Astrocyte of the spinal cord (primary cell): Measurements from ENCODE around the gene C2orf92.

ENCODE experiments used
- DNase-seq: peaks from one replicate; pipeline ENCODE4 v3.0.0; 2011; ENCODE audit warnings: low read depth, low spot score
- H3K4me3 ChIP-seq: 2 replicates; pipeline ENCODE4 v1.5.1; 2011; ENCODE audit warnings: low read depth, mild to moderate bottlenecking, low read length, moderate library complexity
- in situ Hi-C: cut with HindIII; loops from 2 replicates; pipeline ENCODE4 v1.10.0; 2017; ENCODE audit warnings: low sequenced_read_pairs
- TF ChIP-seq, protein P1 (sequence below): IDR thresholded peaks from 2 replicates; pipeline ENCODE4 v1.5.1; 2012; ENCODE audit warnings: low read depth, mild to moderate bottlenecking, low read length, inconsistent platforms

C2orf92 gene

DNA sequence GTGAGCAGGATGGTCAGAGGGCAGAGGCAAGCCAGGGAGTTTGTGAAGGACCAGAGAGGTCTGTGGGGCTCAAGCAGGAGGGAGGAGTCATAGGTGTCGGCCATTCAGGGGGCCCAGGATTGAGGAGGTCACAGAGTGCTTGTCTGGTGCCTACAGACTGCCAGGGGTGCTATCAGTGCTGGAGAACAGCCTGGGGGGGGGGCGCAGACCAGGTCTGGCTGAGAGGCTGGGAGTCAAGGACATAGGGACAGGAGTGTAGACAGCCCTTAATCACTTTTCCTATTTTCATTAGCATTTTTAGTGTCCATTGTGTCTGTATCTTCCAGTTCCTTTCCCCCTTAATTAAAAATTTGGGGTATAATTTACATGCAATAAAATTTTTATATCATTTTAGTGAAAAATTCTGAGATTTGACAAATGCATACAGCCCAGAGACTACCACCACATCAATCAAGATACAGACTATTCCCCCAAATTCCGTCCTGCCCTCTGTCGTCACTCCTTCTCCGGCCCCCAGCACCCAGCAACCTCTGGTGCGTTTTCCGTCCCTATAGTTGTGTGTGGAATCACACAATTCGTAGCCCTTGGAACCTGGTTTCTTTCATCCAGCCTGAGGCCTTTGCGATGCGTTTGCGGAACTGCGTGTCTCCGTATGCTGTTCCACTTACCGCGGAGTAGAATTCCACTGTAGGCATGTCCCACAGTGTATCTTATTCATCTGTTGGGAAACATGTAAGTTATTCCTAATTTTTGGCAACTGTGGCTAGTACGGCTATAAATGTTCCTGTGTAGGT lies 50.0 kb downstream of the C2orf92 start:
- in situ Hi-C loops = no loop called here

DNA sequence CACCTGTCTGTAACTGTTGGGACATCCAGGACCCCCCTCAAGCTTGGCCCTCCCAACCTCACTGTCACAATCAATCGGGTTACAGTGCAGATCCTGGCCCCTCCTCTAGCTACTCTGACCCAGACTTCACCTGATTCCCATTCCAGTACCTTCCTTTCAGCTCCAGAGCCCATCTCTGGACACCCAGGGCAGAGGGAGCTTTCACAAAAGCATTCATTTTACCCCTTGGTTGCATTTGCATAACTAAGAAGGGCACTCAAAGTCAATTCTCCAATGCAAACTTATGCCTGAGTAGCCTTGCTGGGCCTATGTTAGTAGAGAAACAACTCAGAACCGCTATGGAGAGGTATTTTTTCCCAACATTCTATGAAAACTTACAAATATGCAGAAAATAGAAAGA lies 51.2 kb downstream of the C2orf92 start:
- no peak for DNase-seq
- TF ChIP-seq, protein P1, sequence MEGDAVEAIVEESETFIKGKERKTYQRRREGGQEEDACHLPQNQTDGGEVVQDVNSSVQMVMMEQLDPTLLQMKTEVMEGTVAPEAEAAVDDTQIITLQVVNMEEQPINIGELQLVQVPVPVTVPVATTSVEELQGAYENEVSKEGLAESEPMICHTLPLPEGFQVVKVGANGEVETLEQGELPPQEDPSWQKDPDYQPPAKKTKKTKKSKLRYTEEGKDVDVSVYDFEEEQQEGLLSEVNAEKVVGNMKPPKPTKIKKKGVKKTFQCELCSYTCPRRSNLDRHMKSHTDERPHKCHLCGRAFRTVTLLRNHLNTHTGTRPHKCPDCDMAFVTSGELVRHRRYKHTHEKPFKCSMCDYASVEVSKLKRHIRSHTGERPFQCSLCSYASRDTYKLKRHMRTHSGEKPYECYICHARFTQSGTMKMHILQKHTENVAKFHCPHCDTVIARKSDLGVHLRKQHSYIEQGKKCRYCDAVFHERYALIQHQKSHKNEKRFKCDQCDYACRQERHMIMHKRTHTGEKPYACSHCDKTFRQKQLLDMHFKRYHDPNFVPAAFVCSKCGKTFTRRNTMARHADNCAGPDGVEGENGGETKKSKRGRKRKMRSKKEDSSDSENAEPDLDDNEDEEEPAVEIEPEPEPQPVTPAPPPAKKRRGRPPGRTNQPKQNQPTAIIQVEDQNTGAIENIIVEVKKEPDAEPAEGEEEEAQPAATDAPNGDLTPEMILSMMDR = no peak
- no peak overlapping the region for H3K4me3 ChIP-seq
- in situ Hi-C loops = no loop called here

More for the DNA sequence above, 50.0 kb downstream of the C2orf92 start:
- no peak for DNase-seq
- no peak overlapping the region for H3K4me3 ChIP-seq
- TF ChIP-seq, protein P1 = no peak

DNA sequence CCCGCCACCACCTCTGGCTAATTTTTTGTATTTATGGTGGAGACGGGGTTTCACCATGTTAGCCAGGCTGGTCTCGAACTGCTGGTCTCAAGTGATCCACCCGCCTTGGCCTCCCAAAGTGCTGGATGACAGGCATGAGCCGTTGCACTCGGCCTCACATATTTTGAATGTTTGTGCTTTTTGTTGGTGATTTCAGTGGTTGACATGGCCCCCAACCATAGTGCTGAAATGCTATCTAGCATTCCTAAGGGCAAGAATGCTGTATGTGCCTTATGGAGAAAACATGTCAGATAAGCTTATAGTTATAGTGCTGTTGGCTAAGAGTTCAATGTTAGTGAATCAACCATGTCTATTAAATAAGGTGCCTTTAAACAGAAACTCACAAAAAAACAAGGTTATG lies 52.7 kb downstream of the C2orf92 start:
- H3K4me3 ChIP-seq = no peak overlapping the region
- no peak for DNase-seq
- in situ Hi-C loops = no loop called here
- TF ChIP-seq, protein P1 = no peak

DNA sequence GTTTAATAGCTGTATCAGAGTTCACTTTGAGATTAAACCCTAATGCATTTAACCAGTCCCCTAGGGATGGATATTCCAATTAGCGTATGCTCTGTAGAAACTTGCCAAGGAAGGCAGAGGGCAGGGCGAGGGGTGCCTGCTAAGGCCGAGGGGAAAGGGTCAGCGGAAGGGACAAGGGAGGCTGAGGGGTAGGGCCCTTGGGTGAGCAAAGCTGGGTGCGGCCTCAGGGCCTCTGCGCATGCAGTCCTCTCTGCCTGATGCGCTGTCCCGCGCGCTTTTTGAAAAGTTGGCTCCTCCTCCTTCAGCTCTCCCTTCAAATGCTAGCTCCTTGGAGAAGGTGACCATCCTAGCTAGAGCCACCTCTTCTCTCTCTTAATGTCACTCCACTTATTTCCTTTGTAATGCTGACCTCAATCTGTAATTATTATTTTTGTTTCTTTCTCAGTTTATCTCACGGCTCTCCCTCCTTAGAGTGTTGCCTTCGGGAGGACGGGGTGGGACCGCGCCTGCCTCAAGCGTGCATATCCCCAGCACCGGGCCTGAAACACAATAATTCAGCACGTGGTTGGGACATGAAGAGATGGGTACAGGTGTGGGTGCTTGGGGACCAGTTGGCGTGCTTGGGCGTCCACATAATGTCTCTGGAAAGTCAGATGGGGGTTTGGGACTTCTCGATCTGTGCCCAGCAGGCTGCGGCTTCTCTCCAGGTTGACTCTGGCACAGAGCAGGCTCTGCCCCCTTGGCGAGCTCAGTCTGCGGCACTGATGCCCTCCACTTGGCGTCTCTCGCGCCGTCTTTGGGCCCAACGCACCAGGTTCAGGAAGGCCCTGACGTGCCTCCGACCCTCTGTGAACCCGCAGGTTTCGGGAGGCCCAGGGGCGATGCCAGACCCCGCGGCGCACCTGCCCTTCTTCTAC lies 53.9 kb downstream of the C2orf92 start:
- no peak for DNase-seq
- TF ChIP-seq, protein P1 = no peak
- in situ Hi-C loops = no loop called here
- no peak overlapping the region for H3K4me3 ChIP-seq

DNA sequence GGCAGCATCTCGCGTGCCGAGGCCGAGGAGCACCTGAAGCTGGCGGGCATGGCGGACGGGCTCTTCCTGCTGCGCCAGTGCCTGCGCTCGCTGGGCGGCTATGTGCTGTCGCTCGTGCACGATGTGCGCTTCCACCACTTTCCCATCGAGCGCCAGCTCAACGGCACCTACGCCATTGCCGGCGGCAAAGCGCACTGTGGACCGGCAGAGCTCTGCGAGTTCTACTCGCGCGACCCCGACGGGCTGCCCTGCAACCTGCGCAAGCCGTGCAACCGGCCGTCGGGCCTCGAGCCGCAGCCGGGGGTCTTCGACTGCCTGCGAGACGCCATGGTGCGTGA lies 54.5 kb downstream of the C2orf92 start:
- in situ Hi-C loops = no loop called here
- no peak for DNase-seq
- H3K4me3 ChIP-seq = no peak overlapping the region
- TF ChIP-seq, protein P1 = no peak

DNA sequence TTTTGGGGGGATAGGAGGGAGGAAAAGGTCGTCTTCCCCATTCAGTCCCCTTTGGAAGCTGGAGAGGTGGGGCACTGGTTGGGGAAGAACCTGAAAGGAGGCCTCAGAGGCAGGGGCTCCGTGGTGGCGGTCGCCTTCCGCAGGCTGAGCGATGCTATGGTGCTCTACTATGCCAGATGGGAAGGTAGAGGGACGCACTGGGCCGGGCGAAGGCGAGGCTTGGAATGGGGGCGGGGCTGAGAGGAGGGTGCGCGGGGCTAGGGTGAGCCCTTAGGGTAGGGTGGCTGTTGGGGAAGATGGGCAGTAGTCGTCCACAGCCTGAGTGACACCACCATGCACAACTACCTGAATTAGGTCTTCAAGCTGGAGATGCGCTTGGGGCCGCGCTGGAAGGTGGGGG lies 55.0 kb downstream of the C2orf92 start:
- TF ChIP-seq, protein P1 = no peak
- in situ Hi-C loops = no loop called here
- no peak for DNase-seq
- H3K4me3 ChIP-seq = no peak overlapping the region
